MM.1S (cell line): Measurements from ENCODE around the gene NEDD8.

Experiments
- DNase-seq: peaks from one replicate; pipeline ENCODE4 v3.0.0-alpha.2; 2015
- H2AFZ ChIP-seq: fragments of 300-600 bp; sonication (generic); 2 replicates; pipeline ENCODE4 v1.6.0; 2016; ENCODE audit warnings: antibody characterized with exemption, low read length
- H3F3A ChIP-seq: fragments of 300-600 bp; sonication (generic); 2 replicates; pipeline ENCODE4 v1.6.1; 2016; ENCODE audit warnings: mild to moderate bottlenecking, antibody characterized with exemption, low read length, moderate library complexity, mixed read lengths; ENCODE audit not compliant: insufficient read depth
- H3K27ac ChIP-seq: fragments of 300-600 bp; sonication (generic); 2 replicates; pipeline ENCODE4 v1.5.1; 2016; ENCODE audit warnings: mild to moderate bottlenecking, low read length
- H3K27me3 ChIP-seq: fragments of 300-600 bp; sonication (generic); replicated peaks from 2 replicates; pipeline ENCODE4 v1.6.0; 2016; ENCODE audit warnings: low read length; ENCODE audit not compliant: insufficient read depth
- H3K36me3 ChIP-seq: fragments of 300-600 bp; sonication (generic); replicated peaks from 2 replicates; pipeline ENCODE4 v1.6.1; 2016; ENCODE audit warnings: mild to moderate bottlenecking, low read length, mixed read lengths; ENCODE audit not compliant: insufficient read depth
- H3K4me1 ChIP-seq: fragments of 300-600 bp; sonication (generic); 2 replicates; pipeline ENCODE4 v1.6.1; 2016; ENCODE audit warnings: low read length, mixed read lengths
- H3K4me2 ChIP-seq: fragments of 300-600 bp; sonication (generic); 2 replicates; pipeline ENCODE4 v1.6.0; 2016; ENCODE audit warnings: low read depth, low read length
- H3K4me3 ChIP-seq: fragments of 300-600 bp; sonication (generic); 2 replicates; pipeline ENCODE4 v1.5.1; 2016; ENCODE audit warnings: low read length, mixed read lengths
- H3K79me2 ChIP-seq: fragments of 300-600 bp; sonication (generic); 2 replicates; pipeline ENCODE4 v1.6.1; 2016; ENCODE audit warnings: mixed run types, low read length, mixed read lengths
- H3K9ac ChIP-seq: fragments of 300-600 bp; sonication (generic); 2 replicates; pipeline ENCODE4 v1.6.1; 2016; ENCODE audit warnings: low read length, mixed read lengths
- H3K9me2 ChIP-seq: fragments of 300-600 bp; sonication (generic); replicated peaks from 2 replicates; pipeline ENCODE4 v1.6.1; 2016; ENCODE audit warnings: mild to moderate bottlenecking, low read length, mixed read lengths; ENCODE audit not compliant: insufficient read depth
- H3K9me3 ChIP-seq: fragments of 300-600 bp; sonication (generic); replicated peaks from 2 replicates; pipeline ENCODE4 v1.6.1; 2016; ENCODE audit warnings: mild to moderate bottlenecking, low read length, mixed read lengths; ENCODE audit not compliant: insufficient read depth
- H4K20me1 ChIP-seq: fragments of 300-600 bp; sonication (generic); 2 replicates; pipeline ENCODE4 v1.6.1; 2016; ENCODE audit warnings: mild to moderate bottlenecking, low read length, moderate library complexity, mixed read lengths; ENCODE audit not compliant: insufficient read depth
- EZH2 ChIP-seq: fragments of 300-600 bp; sonication (generic); optimal IDR thresholded peaks from 2 replicates; pipeline ENCODE3; 2017; ENCODE audit warnings: low read depth, mild to moderate bottlenecking, antibody characterized with exemption, low read length, mixed read lengths
- EZH2phosphoT487 ChIP-seq: fragments of 300-600 bp; sonication (generic); IDR thresholded peaks from 2 replicates; pipeline ENCODE4 v1.6.1; 2018; ENCODE audit warnings: antibody characterized with exemption, low read length
- TF ChIP-seq, protein P1 (sequence below): fragments of 300-600 bp; sonication (generic); IDR thresholded peaks from 2 replicates; pipeline ENCODE4 v1.5.1; 2016; ENCODE audit warnings: antibody characterized with exemption, low read length, mixed read lengths

The NEDD8 gene

DNA sequence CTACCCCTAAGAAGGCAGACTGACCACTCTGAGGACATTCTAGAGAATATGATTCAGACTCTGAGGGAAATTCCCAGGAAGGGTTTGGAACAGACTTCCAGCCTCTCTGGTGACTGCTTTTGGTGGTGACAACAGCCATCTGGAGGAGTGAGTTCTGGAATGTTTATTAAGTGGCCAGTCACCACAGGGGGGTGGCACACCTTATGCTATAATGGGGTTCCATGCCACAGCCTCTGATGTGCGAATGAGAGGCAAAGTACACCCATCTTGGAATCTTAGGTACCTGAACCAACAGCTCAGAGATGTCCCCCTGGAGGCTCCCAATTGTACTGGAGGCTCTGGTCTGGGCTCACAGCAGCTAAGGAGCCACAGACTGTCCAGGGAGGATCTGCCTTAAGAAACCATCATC lies 19.7 kb upstream of the NEDD8 start:
- no peaks in the 10 kb centered on the region for H3K27me3 ChIP-seq
- no peaks in the 10 kb centered on the region for H3K4me1 ChIP-seq
- peaks cover 6% of the 10 kb centered on the region; the same call in 1 of the 2 replicates for H3F3A ChIP-seq
- TF ChIP-seq, protein P1, sequence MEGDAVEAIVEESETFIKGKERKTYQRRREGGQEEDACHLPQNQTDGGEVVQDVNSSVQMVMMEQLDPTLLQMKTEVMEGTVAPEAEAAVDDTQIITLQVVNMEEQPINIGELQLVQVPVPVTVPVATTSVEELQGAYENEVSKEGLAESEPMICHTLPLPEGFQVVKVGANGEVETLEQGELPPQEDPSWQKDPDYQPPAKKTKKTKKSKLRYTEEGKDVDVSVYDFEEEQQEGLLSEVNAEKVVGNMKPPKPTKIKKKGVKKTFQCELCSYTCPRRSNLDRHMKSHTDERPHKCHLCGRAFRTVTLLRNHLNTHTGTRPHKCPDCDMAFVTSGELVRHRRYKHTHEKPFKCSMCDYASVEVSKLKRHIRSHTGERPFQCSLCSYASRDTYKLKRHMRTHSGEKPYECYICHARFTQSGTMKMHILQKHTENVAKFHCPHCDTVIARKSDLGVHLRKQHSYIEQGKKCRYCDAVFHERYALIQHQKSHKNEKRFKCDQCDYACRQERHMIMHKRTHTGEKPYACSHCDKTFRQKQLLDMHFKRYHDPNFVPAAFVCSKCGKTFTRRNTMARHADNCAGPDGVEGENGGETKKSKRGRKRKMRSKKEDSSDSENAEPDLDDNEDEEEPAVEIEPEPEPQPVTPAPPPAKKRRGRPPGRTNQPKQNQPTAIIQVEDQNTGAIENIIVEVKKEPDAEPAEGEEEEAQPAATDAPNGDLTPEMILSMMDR = no peak
- TF ChIP-seq EZH2phosphoT487 (no peak), EZH2 (no peak)
- H3K9ac ChIP-seq = no peak overlapping the region
- no peaks in the 10 kb centered on the region for H3K79me2 ChIP-seq
- H3K4me3 ChIP-seq = no peak overlapping the region
- H3K36me3 ChIP-seq = no peaks in the 10 kb centered on the region
- DNase-seq = no peak
- no peaks in the 10 kb centered on the region for H4K20me1 ChIP-seq
- H3K9me3 ChIP-seq = no peaks in the 10 kb centered on the region
- H3K4me2 ChIP-seq = no peak overlapping the region
- no peak overlapping the region for H2AFZ ChIP-seq
- no peaks in the 10 kb centered on the region for H3K9me2 ChIP-seq
- no peak overlapping the region for H3K27ac ChIP-seq

DNA sequence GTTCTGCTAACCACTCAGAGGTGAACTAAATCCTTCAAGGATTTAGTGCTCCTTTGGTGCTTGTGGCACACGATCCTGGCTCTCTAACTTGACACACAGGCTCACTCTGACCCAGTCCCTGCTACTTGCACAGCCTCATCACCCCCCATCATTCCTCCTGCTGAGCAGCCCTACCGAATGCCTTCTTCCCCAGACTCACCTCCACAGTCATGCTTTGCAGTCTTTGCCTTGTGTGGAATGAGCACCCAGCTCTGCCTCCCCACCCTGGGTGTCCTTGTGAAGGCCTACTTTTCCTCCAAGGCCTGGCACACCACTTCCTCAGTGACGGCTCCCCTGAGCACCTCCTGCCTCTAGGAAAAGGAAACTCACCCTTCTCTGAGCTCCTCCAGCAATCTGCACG lies 18.2 kb upstream of the NEDD8 start:
- Histone ChIP-seq H4K20me1 (no peaks in the 10 kb centered on the region), H3K4me2 (no peak overlapping the region), H3K27ac (no peak overlapping the region), H2AFZ (no peak overlapping the region), H3K79me2 (no peaks in the 10 kb centered on the region), H3K4me1 (no peaks in the 10 kb centered on the region), H3K27me3 (no peaks in the 10 kb centered on the region), H3F3A (peaks cover 10% of the 10 kb centered on the region; the same call in 1 of the 2 replicates), H3K9me3 (no peaks in the 10 kb centered on the region), H3K9me2 (no peaks in the 10 kb centered on the region), H3K9ac (no peak overlapping the region), H3K4me3 (no peak overlapping the region), H3K36me3 (no peaks in the 10 kb centered on the region)
- TF ChIP-seq EZH2 (no peak), EZH2phosphoT487 (no peak)
- TF ChIP-seq, protein P1 = no peak
- no peak for DNase-seq

DNA sequence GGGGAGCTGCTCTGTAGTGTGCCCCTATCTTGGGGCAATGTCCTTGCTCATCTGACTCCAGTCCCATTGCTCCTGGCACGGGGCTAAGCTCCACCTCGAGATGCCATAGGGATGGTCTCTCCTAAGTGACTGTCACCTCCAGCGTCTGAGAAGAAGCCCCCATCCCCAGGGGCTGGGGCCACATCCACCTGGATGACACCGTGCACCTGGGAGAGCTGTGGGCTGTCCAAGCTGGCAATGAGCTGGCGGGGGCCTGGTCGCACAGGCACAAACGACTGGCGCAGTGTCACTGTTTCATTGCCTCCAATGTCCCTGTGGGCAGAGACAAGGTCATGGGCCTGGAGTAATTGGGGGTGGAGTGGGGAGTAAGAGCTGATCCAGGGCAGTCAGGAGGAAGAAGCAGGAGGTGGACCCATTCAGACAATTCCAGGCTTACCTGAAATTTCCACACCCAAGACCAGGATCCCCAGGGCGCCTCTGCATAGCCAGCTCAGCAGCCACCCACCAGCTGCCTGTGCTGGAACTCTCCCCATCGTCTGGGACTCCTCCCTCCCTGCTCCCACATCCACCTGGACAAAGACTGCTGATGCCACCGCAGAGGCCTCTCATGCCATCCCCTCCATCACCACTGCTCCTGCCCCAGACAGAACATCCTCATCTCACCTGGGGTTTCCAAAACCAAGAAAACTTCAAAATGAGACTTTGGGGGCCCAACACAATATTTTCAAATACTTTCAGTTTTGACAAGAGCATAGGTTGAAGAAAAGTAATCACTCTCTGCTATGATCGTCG lies 17.3 kb upstream of the NEDD8 start:
- peaks cover 10% of the 10 kb centered on the region; the same call in 1 of the 2 replicates for H3F3A ChIP-seq
- H3K9ac ChIP-seq = no peak overlapping the region
- TF ChIP-seq, protein P1 = no peak
- TF ChIP-seq EZH2 = no peak
- no peak for TF ChIP-seq EZH2phosphoT487
- no peaks in the 10 kb centered on the region for H3K36me3 ChIP-seq
- H3K4me3 ChIP-seq = no peak overlapping the region
- no peak overlapping the region for H3K4me2 ChIP-seq
- no peaks in the 10 kb centered on the region for H3K9me3 ChIP-seq
- H3K27ac ChIP-seq = no peak overlapping the region
- H2AFZ ChIP-seq = no peak overlapping the region
- no peaks in the 10 kb centered on the region for H3K9me2 ChIP-seq
- no peak for DNase-seq
- H3K27me3 ChIP-seq = no peaks in the 10 kb centered on the region
- no peaks in the 10 kb centered on the region for H4K20me1 ChIP-seq
- no peaks in the 10 kb centered on the region for H3K79me2 ChIP-seq
- no peaks in the 10 kb centered on the region for H3K4me1 ChIP-seq
